CD8-positive, alpha-beta memory T cell (primary cell): ENCODE data around the gene AGPAT2. TPM values are rescaled to one million over a fixed set of nuclear protein-coding genes. Genes with fewer than 3 reads are reported as not detected.

Experiments used
- CTCF ChIA-PET: fragments of 350-600 bp; sonication (Branson Sonifier 250); formaldehyde crosslinking; loops from one replicate; lab custom pipeline; 2021; ENCODE audit warnings: antibody characterized with exemption; lab: Charles Lee
- POLR2A ChIA-PET: fragments of 350-600 bp; sonication (Branson Sonifier 250); formaldehyde crosslinking; loops from one replicate; lab custom pipeline; 2021; ENCODE audit warnings: antibody characterized with exemption; lab: Charles Lee
- DNase-seq, 5 donors: peaks; one replicate each; pipeline versions ENCODE4 v3.0.0 to v3.0.0-alpha.2; 2020 to 2022; ENCODE audit warnings: mixed read lengths in 1 of 5
- H3K27ac ChIP-seq: one replicate; pipeline ENCODE4 v1.7.0; 2013; ENCODE audit warnings: low read depth, mild to moderate bottlenecking, low read length, moderate library complexity
- H3K27me3 ChIP-seq: 2 replicates; pipeline ENCODE4 v1.7.0; 2013; ENCODE audit warnings: low read length, mild to moderate bottlenecking; ENCODE audit not compliant: insufficient read depth, poor library complexity, severe bottlenecking
- H3K36me3 ChIP-seq: 2 replicates; pipeline ENCODE4 v1.7.0; 2013; ENCODE audit warnings: mild to moderate bottlenecking, low read length, moderate library complexity; ENCODE audit not compliant: insufficient read depth
- H3K4me1 ChIP-seq: 2 replicates; pipeline ENCODE4 v1.7.0; 2013; ENCODE audit warnings: mild to moderate bottlenecking, low read length, moderate library complexity; ENCODE audit not compliant: insufficient read depth
- H3K4me3 ChIP-seq: 2 replicates; pipeline ENCODE4 v1.7.0; 2013; ENCODE audit warnings: mild to moderate bottlenecking, low read length
- H3K9me3 ChIP-seq: 2 replicates; pipeline ENCODE4 v1.7.0; 2013; ENCODE audit warnings: mild to moderate bottlenecking, low read length
- H3K27ac Mint-ChIP-seq, 8 donors: one replicate each; pipeline ENCODE4 v1.8.0; 2020 to 2021; ENCODE audit warnings: mixed read lengths in 8 of 8, mild to moderate bottlenecking in 6 of 8, inconsistent platforms in 3 of 8, moderate library complexity in 3 of 8
- H3K27me3 Mint-ChIP-seq, 2 donors: one replicate each; pipeline ENCODE4 v1.8.0; 2020 to 2021; ENCODE audit warnings: mixed read lengths in 2 of 2, mild to moderate bottlenecking in 1 of 2, moderate library complexity in 1 of 2
- H3K36me3 Mint-ChIP-seq, 3 donors: one replicate each; pipeline ENCODE4 v1.8.0; 2020 to 2021; ENCODE audit warnings: mixed read lengths in 3 of 3, inconsistent platforms in 1 of 3, mild to moderate bottlenecking in 1 of 3
- H3K4me1 Mint-ChIP-seq, 3 donors: one replicate each; pipeline ENCODE4 v1.8.0; 2020 to 2021; ENCODE audit warnings: mixed read lengths in 3 of 3, inconsistent platforms in 1 of 3, mild to moderate bottlenecking in 1 of 3
- H3K4me3 Mint-ChIP-seq, 7 donors: one replicate each; pipeline ENCODE4 v1.8.0; 2020 to 2021; ENCODE audit warnings: mixed read lengths in 7 of 7, mild to moderate bottlenecking in 6 of 7, moderate library complexity in 4 of 7, inconsistent platforms in 2 of 7
- H3K9me3 Mint-ChIP-seq, 5 donors: one replicate each; pipeline ENCODE4 v1.8.0; 2020 to 2022; ENCODE audit warnings: mixed read lengths in 5 of 5, mild to moderate bottlenecking in 3 of 5, moderate library complexity in 2 of 5, inconsistent platforms in 1 of 5
- polyA plus RNA-seq: library from polyadenylated mRNA; unstranded; fragments of 300-500 nt; fragmentation: Illumina TruSeq; gene quantifications from one replicate; pipeline ENCODE4 v1.2.3, GENCODE V29; 2021
- total RNA-seq, 2 experiments: library from RNA; stranded (reverse); gene quantifications; one replicate each; pipeline ENCODE4 v1.2.3, GENCODE V29; 2021

The AGPAT2 gene
- total and polyA plus RNA-seq, 3 experiments from 2014 or later, result 17.4 to 32.5 (median 18.4) TPM

- Mint-ChIP-seq H3K9me3 (no peaks in the 10 kb centered on the region), H3K36me3 (peaks cover 0 to 10% (median 0%) of the 10 kb centered on the region in 3 donors), H3K4me1 (no peaks in the 10 kb centered on the region), H3K27me3 (no peaks in the 10 kb centered on the region), H3K27ac (no peak overlapping the region), H3K4me3 (no peak overlapping the region)
- no peaks in the 10 kb centered on the region for H3K36me3 ChIP-seq
- ChIA-PET CTCF (interaction anchor here (1.1 to 1.5 kb wide), 2 partner anchors 10 to 12 kb away, joined by 3 read pairs; no protein-coding TSS in a partner anchor), POLR2A (interaction anchor here (0.6 kb wide), 1 partner anchor 25 kb away, joined by 4 read pairs; no protein-coding TSS in a partner anchor)
- no peak overlapping the region for H3K4me3 ChIP-seq
- no peaks in the 10 kb centered on the region for H3K4me1 ChIP-seq
- no peaks in the 10 kb centered on the region for H3K9me3 ChIP-seq
- H3K27ac ChIP-seq, result no peak overlapping the region
- DNase-seq, result no peak
- H3K27me3 ChIP-seq, result no peaks in the 10 kb centered on the region
Observed at GRCh38 chr9:136676297-136676794, 10.9 kb downstream of the AGPAT2 start.

GRCh38 chr9:136675477-136676296 is 11.6 kb downstream of the AGPAT2 start:
- Mint-ChIP-seq H3K4me3 (no peak overlapping the region), H3K4me1 (no peaks in the 10 kb centered on the region), H3K27ac (no peak overlapping the region), H3K36me3 (peaks cover 0 to 10% (median 0%) of the 10 kb centered on the region in 3 donors), H3K9me3 (no peaks in the 10 kb centered on the region), H3K27me3 (no peaks in the 10 kb centered on the region)
- H3K36me3 ChIP-seq, result no peaks in the 10 kb centered on the region
- no peak for DNase-seq
- H3K9me3 ChIP-seq, result no peaks in the 10 kb centered on the region
- H3K27ac ChIP-seq, result no peak overlapping the region
- CTCF ChIA-PET, result interaction anchor here (1.1 to 1.5 kb wide), 2 partner anchors 9 to 11 kb away, joined by 3 read pairs; no protein-coding TSS in a partner anchor
- H3K27me3 ChIP-seq, result no peaks in the 10 kb centered on the region
- no peak overlapping the region for H3K4me3 ChIP-seq
- POLR2A ChIA-PET, result no interaction called here
- no peaks in the 10 kb centered on the region for H3K4me1 ChIP-seq

GRCh38 chr9:136674786-136675349 is 12.4 kb downstream of the AGPAT2 start:
- Mint-ChIP-seq H3K4me3 (no peak overlapping the region), H3K4me1 (no peaks in the 10 kb centered on the region), H3K9me3 (no peaks in the 10 kb centered on the region), H3K27me3 (no peaks in the 10 kb centered on the region), H3K27ac (no peak overlapping the region), H3K36me3 (peaks cover 0 to 10% (median 0%) of the 10 kb centered on the region in 3 donors)
- ChIA-PET POLR2A (no interaction called here), CTCF (interaction anchor here (1.5 kb wide), 2 partner anchors 10 to 190 kb away, joined by 3 to 4 read pairs; no protein-coding TSS in a partner anchor)
- H3K27ac ChIP-seq, result no peak overlapping the region
- H3K27me3 ChIP-seq, result no peaks in the 10 kb centered on the region
- no peak for DNase-seq
- no peaks in the 10 kb centered on the region for H3K36me3 ChIP-seq
- no peaks in the 10 kb centered on the region for H3K4me1 ChIP-seq
- H3K9me3 ChIP-seq, result no peaks in the 10 kb centered on the region
- no peak overlapping the region for H3K4me3 ChIP-seq

- Mint-ChIP-seq H3K27me3 (no peaks in the 10 kb centered on the region), H3K27ac (peak overlapping the region in 1 of 8 donors; percentile 76), H3K36me3 (peaks cover 0 to 10% (median 0%) of the 10 kb centered on the region in 3 donors), H3K4me1 (no peaks in the 10 kb centered on the region), H3K4me3 (no peak overlapping the region), H3K9me3 (no peaks in the 10 kb centered on the region)
- no peak overlapping the region for H3K4me3 ChIP-seq
- no peak overlapping the region for H3K27ac ChIP-seq
- H3K4me1 ChIP-seq, result no peaks in the 10 kb centered on the region
- no peak for DNase-seq
- H3K9me3 ChIP-seq, result no peaks in the 10 kb centered on the region
- ChIA-PET CTCF (interaction anchor here (1.5 kb wide), 1 partner anchor 189 kb away, joined by 4 read pairs; no protein-coding TSS in a partner anchor), POLR2A (no interaction called here)
- H3K36me3 ChIP-seq, result no peaks in the 10 kb centered on the region
- no peaks in the 10 kb centered on the region for H3K27me3 ChIP-seq
Observed at GRCh38 chr9:136673975-136674785, 13.1 kb downstream of the AGPAT2 start.

GRCh38 chr9:136673088-136673974 is 13.9 kb downstream of the AGPAT2 start:
- no peak overlapping the region for H3K27ac ChIP-seq
- no peaks in the 10 kb centered on the region for H3K36me3 ChIP-seq
- H3K9me3 ChIP-seq, result no peaks in the 10 kb centered on the region
- H3K4me3 ChIP-seq, result no peak overlapping the region
- CTCF ChIA-PET, result interaction anchor here (1.2 to 2.1 kb wide), 4 partner anchors 9 to 188 kb away, joined by 3 to 7 read pairs (median 4); no protein-coding TSS in a partner anchor
- Mint-ChIP-seq H3K4me3 (no peak overlapping the region), H3K27me3 (peaks cover 3 to 4% of the 10 kb centered on the region in 2 donors), H3K27ac (no peak overlapping the region), H3K9me3 (no peaks in the 10 kb centered on the region), H3K4me1 (peaks cover 0 to 3% (median 2%) of the 10 kb centered on the region in 3 donors), H3K36me3 (peaks cover 0 to 10% (median 0%) of the 10 kb centered on the region in 3 donors)
- no peaks in the 10 kb centered on the region for H3K27me3 ChIP-seq
- no peak for DNase-seq
- no peaks in the 10 kb centered on the region for H3K4me1 ChIP-seq
- POLR2A ChIA-PET, result no interaction called here

GRCh38 chr9:136672431-136673087 is 14.7 kb downstream of the AGPAT2 start:
- Histone ChIP-seq H3K27ac (no peak overlapping the region), H3K9me3 (no peaks in the 10 kb centered on the region), H3K4me3 (no peak overlapping the region), H3K36me3 (no peaks in the 10 kb centered on the region), H3K27me3 (no peaks in the 10 kb centered on the region), H3K4me1 (no peaks in the 10 kb centered on the region)
- H3K4me3 Mint-ChIP-seq, result no peak overlapping the region
- H3K9me3 Mint-ChIP-seq, result no peaks in the 10 kb centered on the region
- POLR2A ChIA-PET, result no interaction called here
- CTCF ChIA-PET, result interaction anchor here (0.8 to 2.1 kb wide), 11 partner anchors 8 to 188 kb away, joined by 3 to 7 read pairs (median 3); no protein-coding TSS in a partner anchor
- peaks cover 0 to 10% (median 0%) of the 10 kb centered on the region in 3 donors for H3K36me3 Mint-ChIP-seq
- H3K27ac Mint-ChIP-seq, result no peak overlapping the region
- peaks cover 3 to 7% of the 10 kb centered on the region in 2 donors for H3K27me3 Mint-ChIP-seq
- peaks cover 0 to 3% (median 2%) of the 10 kb centered on the region in 3 donors for H3K4me1 Mint-ChIP-seq
- DNase-seq, result no peak
